TTC549 (cell line): ENCODE measurements around the gene TYMP.

ENCODE experiments used
- FAIRE-seq: peaks from 2 replicates; lab custom pipeline; 2012; peaks lifted over from hg19 to GRCh38; lab: Jason Lieb, UNC

Gene TYMP

DNA sequence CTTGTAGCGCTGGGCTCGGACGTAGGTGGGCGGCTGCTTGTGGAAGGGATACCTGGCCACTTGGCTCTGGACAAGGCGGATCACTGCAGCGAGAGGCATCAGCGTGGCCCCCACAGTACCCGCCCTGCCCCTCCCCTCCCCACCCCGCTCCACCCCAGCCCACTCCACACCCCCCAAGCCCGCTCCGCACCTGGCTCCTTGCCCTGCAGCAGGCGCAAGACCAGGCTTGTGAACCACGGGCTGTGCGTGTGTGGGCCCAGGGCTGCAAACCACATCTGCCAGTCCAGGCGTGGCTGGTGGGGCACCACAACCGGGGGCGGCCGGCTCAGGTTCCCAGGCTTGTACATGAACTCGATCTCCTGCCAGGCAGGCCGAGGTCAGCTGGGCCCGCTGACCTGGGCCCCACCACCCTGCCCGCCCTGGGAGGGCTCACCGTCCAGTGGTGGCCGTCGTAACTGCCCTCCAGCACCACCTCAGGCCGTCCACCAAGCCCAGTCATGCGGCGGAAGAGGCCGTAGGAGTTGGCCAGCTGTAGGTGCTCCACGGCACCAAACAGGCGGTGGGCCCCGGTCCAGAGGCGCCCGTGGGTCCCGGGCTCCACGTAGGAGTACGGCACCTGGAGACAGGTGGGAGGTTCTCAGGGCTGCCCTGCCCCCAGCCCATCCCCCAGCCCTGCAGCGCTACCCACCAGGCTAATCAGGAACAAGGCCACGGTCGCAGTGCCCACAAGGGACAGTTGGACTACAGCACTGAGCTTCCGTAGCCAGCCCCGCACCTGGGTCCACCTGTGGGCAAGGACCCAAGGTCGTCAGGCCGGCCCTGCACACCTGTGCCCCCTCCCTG, 25.2 kb downstream of the TYMP start:
- no peak for FAIRE-seq

DNA sequence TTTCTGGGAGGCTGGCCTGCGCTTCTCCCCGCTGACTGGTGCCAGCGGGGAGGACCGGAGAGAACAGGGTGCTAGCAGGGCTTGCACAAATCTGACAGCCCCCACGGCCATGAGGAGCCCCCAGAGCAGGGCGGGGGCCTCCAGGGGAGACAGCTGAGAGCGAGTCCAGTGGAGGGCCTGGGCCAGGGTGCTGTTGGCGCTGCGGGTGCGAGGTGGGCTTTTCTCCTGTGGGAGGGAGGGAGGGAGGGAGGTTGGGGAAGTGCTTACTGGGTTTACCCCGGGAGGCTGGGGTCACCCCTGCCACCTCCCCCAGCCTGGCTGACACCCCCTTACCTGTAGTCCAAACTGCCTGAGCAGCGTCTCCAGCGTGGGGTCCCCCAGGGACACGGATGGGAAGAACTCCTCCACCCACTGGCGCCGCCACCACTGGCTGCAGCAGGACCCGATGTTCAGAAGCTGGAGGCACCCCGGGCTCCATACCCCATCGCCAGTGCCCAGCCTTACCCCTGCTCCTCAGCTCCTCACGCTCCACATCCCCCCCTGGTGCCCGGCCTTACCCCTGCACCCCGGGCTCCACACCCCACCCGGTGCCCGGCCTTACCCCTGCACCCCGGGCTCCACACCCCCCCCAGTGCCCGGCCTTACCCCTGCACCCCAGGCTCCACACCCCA, 26.2 kb downstream of the TYMP start:
- no peak for FAIRE-seq

DNA sequence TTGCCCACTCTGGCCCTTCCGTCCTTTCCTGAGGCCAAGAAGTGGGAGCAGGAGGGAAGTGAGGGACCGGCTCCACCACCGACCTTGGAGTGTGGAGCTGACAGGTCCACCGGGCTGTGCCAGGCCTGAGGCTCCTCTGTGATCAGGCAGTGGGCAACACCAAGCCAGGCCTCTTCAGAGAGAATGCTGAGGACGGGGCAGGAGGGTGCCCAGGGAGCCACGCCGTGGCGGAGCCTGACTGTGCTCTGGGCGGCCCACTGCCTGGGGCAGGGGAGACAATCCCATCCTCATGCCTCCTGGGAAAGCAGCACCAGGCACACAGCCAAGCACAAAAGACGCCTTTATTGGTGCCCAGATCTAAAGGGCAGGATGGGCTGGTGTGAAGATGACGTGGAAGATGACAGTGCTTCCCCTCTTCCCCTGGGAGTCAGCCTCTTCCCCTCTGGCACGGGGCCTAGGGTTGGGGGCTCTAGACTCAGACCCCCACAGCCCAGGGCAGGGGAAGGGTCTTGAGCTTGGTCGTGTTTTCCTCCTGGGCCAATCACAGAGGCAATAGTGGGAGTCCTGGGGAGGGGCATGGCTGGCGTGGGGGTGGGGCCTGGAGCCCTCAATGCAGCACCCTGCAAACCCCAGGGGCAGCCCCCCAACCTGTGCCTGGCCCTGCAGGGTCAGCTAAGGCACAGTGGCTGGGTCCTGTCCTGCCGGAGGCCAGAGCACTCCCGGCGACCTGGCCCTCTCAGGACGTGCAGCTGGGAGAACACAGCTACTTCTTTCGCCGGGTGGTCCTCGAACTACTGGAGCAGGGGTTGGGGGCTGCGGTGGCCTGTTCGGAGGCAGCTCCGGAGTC, 27.0 kb downstream of the TYMP start:
- FAIRE-seq = no peak

DNA sequence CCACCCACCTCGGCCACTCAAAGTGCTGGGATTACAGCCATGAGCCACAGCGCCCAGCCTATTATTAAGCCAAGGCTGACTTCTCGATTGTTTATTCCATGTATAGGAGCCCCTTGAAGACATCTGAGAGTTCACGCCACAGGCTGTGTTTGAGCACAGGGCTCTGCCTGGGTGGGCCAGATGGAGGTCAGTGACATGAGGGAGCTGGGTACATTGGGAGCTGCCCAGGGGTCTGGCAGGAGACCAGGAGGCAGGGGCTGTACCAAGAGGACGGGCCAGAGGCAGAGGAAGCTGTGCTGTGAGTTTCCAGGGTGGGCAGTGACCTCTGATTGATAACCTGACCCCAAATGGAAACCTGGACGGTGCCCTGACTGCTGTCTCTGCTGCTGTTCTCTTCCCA, 27.7 kb downstream of the TYMP start:
- no peak for FAIRE-seq

DNA sequence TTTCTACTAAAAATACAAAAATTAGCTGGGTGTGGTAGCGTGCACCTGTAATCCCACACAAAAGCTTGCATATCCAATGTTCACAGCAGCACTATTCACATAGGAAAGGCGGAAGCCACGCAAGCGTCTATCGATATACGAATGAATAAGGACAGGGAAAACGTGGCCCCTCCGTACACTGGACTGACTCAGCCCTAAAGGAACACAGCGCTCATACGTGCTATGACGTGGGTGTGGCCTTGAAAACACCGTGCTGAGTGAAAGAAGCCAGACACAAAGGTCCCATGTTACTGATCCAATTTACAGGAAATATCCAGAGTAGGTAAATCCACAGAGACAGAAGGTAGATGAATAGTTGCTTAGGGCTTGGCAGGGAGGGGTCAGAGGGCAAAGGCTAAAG, 29.4 kb downstream of the TYMP start:
- FAIRE-seq = no peak

DNA sequence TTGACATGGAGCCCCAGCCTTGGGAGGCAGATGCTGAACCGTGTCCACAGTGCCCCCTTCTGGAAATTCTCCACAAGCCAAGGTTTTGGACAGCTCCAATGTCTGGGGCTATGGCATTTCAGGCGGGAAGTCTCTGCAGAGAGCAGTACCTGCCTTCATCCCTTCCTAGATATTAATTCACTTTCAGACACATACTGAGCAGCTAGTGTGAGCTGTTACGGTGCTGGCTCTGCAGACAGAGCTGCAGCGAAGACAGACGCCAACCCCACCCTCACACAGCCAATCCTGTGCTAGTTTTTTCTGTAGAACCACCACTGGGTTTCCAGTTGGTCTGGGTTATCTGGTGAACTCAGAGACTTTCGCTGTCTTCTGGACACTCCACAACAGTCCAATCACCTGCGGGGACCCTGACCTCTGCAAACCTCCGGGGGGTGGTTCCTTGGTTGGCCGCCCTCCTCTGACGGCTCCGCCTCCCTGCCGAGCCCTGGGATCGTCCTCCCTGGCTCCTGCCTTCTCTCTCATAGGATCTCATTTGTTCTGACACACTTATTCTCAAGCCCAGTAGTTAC, 31.4 kb downstream of the TYMP start:
- FAIRE-seq = peak; percentile 72

DNA sequence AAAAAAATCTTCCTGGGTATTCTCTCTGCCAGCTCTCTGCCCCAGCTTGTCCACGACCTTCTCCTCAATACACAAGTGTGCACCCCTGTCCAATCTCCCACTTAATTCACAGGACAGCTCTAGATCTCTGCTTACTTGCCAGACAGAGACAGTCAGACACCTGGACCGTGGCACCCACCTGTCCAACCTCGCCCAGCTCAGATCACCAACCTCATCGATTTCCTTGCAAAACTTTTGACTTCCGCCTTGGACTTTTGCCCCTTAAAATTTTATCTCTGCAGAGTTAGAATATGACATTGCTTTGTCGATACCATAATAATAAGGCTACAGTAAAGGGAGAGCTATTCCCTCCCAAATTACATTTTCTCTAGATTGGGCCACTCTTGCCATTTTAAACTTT, 32.7 kb downstream of the TYMP start:
- no peak for FAIRE-seq

DNA sequence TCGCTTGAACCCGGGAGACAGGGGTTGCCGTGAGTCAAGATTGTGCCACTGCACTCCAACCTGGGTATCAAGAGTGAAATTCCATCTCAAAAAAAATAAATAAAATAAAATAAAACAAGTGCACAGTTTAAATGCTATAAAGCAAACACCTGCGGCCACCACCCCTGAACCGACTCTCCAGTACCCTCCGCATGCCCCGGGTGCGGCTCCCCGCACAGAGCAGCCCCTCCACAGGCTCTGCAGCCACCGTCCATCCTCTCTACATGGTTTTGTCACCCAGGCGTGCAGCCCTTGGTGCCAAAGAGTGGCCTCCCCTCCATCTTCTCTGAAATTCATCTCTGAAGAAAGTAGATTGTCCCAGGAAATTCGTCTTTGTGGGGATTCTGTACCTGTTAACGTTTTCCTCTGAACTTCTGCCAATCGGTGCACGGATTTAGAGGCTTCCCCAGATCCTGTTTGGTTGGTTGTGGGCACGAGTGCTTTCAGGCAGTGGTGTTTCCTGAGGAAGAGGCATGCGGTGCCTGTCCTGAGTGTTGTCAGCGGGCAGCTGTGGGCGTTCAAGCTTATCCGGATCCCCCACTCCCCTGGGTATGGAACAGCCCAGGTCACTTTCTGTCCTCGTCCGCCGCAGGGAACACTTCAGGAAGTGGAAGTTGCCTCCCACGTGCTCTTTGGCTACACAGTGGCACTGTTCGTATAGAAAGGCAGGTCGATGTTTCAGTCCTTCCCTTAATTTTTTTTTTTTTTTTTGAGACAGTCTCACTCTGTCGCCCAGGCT, 39.1 kb downstream of the TYMP start:
- FAIRE-seq = no peak

DNA sequence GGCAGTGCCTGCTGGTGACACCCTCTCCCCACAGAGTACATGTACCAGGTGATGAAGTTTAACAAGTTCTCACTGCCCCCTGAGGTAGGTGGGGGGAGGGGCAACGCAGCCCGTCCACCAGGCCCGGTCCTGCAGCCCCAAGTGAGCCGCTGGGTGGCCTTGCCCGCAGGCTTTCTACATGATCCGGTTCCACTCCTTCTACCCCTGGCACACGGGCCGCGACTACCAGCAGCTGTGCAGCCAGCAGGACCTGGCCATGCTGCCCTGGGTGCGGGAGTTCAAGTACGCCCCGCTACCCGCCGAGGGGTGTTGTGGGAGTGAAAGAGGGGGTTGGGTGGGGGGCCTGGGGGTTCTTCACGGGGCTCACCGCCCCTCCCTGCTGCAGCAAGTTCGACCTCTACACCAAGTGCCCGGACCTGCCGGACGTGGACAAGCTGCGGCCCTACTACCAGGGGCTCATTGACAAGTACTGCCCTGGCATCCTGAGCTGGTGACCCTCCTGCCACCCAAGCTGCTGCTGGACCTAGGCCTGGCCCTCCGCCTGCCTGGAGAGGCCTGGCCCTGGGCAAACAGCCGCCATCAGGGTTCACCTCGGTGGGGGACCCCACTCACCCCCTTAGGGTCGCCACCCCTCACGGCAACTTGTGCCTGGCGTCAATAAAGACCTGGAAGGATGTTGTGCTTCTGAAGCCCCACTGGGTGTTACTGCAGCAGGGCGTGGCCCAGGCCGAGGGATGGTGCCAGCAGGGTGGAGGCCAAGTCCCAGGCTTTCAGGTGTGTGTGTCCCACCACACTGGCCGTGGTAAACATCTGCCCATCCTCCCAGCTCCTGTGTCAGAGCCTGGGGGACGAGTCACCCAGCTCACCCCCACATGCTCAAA, 40.2 kb downstream of the TYMP start:
- no peak for FAIRE-seq

DNA sequence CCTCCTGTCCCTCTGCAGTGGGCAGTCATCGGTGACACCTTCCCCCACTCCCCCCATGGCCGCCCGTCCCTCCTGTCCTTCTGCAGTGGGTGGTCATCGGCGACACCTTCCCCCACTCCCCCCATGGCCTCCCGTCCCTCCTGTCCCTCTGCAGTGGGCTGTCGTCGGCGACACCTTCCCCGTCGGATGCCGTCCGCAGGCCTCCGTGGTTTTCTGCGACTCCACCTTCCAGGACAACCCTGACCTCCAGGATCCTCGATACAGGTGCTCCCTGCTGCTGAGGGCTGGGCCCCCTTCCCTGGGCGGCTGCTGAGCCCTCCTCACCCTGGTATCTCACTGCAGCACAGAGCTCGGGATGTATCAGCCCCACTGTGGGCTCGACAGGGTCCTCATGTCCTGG, 40.9 kb downstream of the TYMP start:
- FAIRE-seq = no peak

DNA sequence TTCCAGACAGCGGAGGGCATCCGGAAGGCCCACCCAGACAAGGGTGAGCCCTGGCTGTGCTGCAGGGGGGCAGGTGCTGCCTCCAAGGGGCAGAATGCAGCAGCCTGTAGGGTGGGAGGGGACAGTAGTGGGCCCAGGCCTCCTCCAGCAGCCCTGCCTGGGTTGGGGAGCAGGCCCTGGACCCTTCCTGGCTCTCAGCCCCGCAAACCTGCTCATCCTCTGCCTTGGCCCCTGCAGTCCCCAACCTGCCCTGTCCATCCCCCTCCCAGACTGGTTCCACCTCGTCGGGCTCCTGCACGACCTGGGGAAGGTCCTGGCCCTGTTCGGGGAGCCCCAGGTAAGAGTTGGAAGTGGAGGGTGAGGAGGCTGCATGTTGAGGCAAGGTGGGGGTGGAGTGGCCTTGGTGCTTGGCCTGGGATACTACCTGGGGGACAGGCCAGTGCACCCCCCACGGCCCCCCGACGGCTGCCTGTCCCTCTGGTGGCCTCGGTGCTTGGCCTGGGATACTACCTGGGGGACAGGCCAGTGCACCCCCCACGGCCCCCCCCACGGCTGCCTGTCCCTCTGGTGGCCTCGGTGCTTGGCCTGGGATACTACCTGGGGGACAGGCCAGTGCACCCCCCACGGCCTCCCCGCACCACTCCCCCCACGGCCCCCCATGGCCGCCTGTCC, 41.7 kb downstream of the TYMP start:
- no peak for FAIRE-seq

DNA sequence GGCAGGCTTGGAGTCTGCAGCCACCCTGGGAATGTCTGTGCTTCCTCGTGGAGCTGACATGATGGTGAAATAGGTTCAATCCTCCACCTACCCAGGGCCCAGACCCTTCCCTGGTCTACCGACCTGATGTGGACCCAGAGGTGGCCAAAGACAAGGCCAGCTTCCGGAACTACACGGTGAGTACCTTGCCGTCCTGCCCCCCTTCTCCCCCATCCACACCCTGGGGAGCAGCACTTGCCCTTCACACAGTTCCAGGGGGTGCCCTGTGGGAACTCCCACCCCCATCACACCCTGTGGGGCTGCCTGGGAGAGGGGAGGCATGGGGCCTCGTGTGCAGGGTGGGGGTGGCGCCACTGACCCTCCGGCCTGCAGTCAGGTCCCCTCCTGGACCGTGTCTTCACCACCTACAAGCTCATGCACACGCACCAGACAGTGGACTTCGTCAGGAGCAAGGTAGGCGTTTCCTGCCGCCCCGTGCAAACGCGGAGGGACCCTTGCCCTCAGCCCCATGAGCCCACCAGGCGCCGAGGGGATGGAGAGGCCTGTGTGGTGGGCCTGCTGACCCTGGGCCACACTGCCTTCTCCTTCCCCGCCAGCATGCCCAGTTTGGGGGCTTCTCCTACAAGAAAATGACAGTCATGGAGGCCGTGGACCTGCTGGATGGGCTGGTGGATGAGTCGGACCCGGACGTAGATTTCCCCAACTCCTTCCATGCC, 42.4 kb downstream of the TYMP start:
- no peak for FAIRE-seq

DNA sequence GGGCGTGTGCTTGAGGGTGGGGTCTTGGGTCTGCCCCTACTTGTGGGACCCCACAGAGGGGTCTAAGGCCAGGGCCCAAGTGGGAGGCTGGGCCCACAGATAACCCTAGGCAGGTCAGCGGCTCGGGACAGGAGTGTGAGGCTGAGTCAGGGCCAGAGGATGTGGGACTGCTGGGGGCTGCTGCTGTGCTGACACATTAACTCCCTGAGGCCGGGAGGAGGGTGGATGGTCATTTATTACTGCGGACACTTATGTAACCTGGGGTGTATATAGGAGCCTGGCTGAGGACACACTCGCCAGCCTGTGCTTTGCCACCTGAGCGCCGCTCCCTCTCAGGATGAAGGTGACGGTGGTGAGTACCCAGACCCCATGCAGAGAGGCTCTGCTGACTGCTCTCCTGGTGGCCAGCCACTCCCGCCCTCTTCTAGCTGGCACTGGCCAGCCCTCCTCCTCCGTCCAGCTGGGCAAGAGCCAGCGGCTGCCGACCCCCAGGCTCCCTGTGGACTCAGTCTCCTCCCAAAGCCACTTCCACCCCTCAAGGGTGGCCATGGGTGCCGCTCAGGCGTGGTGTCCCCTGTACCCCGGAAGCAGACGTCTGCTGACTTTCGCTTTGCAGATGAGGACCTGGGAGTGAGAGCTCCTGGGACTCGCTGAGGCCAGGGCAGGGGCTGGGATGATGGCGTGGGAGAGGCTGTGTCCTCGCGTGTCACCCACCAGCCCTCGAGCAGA, 43.1 kb downstream of the TYMP start, which contains the start of gene MIOX:
TSS of gene MIOX (plus strand) at position 299 of the 729 bp plus-strand sequence. CDS start at position 338, 39 bp downstream.
- FAIRE-seq = no peak

DNA sequence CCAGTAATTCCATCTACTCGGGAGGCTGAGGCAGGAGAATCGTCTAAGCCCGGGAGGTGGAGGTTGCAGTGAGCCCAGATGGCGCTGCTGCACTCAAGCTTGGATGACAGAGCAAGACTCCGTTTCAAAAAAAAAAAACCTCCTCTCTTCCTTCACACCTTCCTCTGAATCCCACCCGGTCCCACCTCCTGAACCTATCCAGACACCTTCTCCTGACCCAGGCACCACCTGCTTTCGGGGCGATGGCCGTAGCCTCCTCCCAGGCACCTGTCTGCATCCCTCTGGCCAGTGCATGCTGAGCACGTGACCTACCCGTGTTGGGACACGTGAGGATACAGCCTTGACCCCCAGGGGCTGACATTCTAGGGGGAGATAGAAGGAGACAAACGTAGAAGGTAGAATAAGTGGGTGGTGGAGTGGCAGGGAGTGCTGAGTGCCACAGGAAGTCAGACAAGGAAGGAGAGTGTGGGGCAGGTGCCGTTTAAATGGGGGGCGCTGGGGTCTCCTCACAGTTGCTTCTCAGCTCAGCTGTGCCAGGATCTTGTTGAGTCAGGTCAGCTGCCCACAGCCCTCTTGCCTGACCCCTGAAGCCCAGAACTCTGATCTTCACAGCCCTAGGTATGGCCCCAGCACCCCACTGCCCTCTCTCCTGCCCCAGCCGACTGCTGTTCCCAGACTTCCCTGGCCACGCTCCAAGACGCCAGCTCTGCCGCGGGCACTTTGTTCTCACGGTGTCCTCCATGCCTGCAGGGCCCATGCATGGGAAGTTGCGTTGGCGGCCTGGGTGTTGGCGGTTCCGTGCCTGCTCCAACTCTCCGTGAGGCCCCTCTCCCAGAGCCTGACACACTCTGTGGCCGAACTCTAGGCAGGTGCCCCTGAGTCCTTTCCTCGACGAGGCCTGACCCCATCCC, 44.3 kb downstream of the TYMP start:
- FAIRE-seq = no peak

DNA sequence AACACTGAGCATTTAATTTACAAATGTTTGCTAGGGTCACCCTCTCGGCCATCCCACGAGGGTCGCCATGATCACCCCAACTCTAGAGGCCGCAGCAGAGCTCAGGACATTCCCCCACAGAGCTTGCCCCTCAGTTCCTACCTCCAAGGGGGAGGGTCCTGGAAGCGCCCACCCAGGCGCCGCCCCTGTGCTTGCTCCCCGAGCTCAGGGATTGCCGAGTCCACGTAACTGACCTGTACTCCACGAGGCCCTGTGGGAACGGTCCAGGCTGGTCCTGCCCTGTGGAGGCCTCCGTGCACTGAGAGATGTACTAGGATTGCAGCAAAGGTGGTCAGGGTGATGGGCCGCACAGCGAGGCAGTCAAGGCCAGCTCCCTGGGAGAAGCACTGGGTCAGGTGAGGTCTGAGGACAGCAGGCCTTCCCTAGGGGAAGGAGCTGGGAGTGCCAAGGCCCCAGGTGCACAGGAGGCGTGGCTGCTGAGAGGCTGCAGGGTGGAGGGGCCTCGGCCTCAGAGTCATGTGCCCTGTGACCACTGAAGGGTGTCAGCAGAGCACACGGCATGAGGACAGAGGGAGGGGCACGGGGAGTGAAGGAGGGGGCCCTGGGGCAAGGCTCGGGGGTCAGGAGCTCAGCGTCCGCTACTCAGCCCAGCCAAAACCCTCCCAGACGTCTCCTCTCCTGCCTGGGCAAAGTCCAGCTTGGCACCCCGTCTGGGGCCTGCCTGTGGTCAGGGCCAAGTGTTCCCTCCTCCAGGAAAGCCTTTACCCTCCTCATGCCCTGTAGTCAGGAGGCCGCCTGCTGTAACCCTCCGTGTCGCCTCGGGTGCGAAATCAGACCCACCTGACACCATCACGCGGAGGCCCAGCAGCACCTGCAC, 45.6 kb downstream of the TYMP start:
- no peak for FAIRE-seq

DNA sequence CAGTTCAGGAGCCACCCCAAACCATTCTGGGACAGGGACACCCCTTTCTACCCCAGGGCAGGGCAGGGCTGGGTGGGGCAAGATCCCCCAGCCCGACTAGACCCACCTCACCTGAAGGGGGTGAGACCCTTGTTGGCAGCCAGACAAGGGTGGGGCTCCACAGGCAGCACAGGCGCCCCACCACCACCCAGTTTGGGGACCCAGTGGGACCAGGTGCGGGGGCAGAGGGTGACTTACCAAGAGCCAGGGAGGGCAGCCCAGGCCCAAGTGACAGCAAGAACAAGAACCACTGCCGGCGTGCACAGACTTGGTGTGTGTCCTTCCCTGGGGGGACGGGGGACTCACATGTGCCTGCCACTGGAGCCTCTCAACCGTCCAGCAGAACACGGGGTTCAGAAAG, 46.3 kb downstream of the TYMP start:
- FAIRE-seq = no peak

DNA sequence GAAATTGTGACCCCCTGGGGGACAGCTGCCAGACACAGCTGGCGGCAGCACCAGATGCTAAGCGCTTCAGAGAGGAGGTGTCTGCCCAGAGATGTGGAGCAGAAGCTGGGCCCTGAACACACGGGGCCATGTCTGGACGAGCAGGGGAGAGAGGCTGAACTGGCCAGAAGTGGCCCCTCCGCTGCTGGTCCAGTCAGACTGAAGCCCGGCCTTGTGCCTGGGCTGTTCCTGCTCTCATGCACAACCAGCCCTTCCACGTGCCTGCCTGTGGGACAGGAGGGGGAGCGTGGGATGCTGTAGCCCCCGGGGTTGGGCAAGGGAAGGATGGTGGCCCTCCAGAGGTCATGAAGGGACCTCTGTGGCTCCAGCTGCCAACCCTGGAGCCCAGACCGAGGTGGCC, 46.7 kb downstream of the TYMP start:
- no peak for FAIRE-seq
